GM12872 (cell line): Measurements from ENCODE around the gene XAF1.

ENCODE experiments used
- CTCF ChIP-seq: IDR thresholded peaks from 3 replicates; pipeline ENCODE4 v1.5.1; 2011; ENCODE audit warnings: low read depth, mild to moderate bottlenecking, low read length, moderate library complexity; ENCODE audit not compliant: insufficient read depth

XAF1 gene

GRCh38 chr17:6793748-6794493, 38.1 kb downstream of the XAF1 start:
- no peak for TF ChIP-seq CTCF

GRCh38 chr17:6796017-6796886, 40.4 kb downstream of the XAF1 start:
- TF ChIP-seq CTCF, result no peak

- no peak for TF ChIP-seq CTCF
Measured at GRCh38 chr17:6796887-6797490, 41.1 kb downstream of the XAF1 start.

GRCh38 chr17:6797718-6798351, 42.0 kb downstream of the XAF1 start:
- no peak for TF ChIP-seq CTCF

- no peak for TF ChIP-seq CTCF
Measured at GRCh38 chr17:6799738-6800137, 43.9 kb downstream of the XAF1 start.

GRCh38 chr17:6800422-6801027, 44.7 kb downstream of the XAF1 start:
- no peak for TF ChIP-seq CTCF
